BLaER1 treated with 17β-estradiol and CSF1 and Interleukin-3, amounts not matched to agents 10 nM and 100 nM (cell line): Measurements from ENCODE around the gene COPE.

ENCODE experiments used
- H3K27ac ChIP-seq, 11 experiments: shearing (Covaris generic); formaldehyde crosslinking; 2 replicates each; pipeline ENCODE4 v1.8.1; 2022
- H3K27me3 ChIP-seq, 11 experiments: shearing (Covaris generic); formaldehyde crosslinking; 2 replicates each; pipeline ENCODE4 v1.8.1; 2022
- H3K36me3 ChIP-seq, 11 experiments: shearing (Covaris generic); formaldehyde crosslinking; 2 replicates each; pipeline ENCODE4 v1.8.1; 2022
- H3K4me1 ChIP-seq, 10 experiments: shearing (Covaris generic); formaldehyde crosslinking; 2 replicates each; pipeline ENCODE4 v1.8.1; 2022
- H3K4me2 ChIP-seq, 11 experiments: shearing (Covaris generic); formaldehyde crosslinking; 2 replicates each; pipeline ENCODE4 v1.8.1; 2022
- H3K4me3 ChIP-seq, 10 experiments: shearing (Covaris generic); formaldehyde crosslinking; 2 replicates each; pipeline ENCODE4 v1.8.1; 2022
- H3K9ac ChIP-seq, 11 experiments: shearing (Covaris generic); formaldehyde crosslinking; 2 replicates each; pipeline ENCODE4 v1.8.1; 2022
- H3K9me3 ChIP-seq, 11 experiments: shearing (Covaris generic); formaldehyde crosslinking; replicated peaks in 1 of 11; 2 replicates each; pipeline ENCODE4 v1.8.1; 2022
- H4K20me1 ChIP-seq, 11 experiments: shearing (Covaris generic); formaldehyde crosslinking; 2 replicates each; pipeline ENCODE4 v1.8.1; 2022
- Cebpa-rat ChIP-seq, 11 experiments: shearing (Covaris generic); IDR thresholded peaks; 2 replicates each; pipeline ENCODE4 v1.8.1; 2022

Gene COPE

DNA sequence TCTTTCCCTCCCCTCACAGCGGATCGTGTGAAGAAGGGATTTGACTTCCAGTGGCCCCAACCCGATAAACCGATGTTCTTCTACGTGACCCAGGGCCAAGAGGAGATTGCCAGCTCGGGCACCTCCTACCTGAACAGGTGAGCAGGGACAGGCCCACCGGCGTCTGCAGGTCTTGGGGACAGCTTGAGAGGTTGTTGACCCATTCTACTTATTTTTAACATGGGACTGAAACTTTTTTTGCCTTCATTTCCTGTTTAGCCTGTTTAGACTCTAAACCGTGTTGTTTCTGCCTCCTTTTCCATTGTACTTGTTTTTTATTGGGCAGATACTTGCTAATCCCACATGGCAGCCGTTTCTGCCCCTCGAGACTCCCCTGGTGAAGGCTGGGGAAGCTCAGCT is 58.9 kb downstream of the COPE start:
- Histone ChIP-seq H3K9me3 (no peaks in the 10 kb centered on the region), H3K4me2 (peak overlapping the region; percentile 16 to 65 (median 46); a peak in 20 of 22 replicates), H3K4me3 (no peak overlapping the region), H3K36me3 (peaks cover 100% of the 10 kb centered on the region in 11 experiments), H3K27me3 (no peaks in the 10 kb centered on the region), H4K20me1 (peaks cover 76 to 100% (median 93%) of the 10 kb centered on the region in 11 experiments; a peak in 21 of 22 replicates), H3K27ac (peak overlapping the region in 5 of 11 experiments; percentile 4 to 13 (median 6); a peak in 3 of 22 replicates), H3K4me1 (peaks cover 31 to 42% (median 37%) of the 10 kb centered on the region in 10 experiments), H3K9ac (peak overlapping the region in 6 of 11 experiments; percentile 7 to 38 (median 11); a peak in 5 of 22 replicates)
- no peak for TF ChIP-seq Cebpa-rat (IDR thresholded peaks at IDR 0.05)

GRCh38 chr19:18859676-18860301 is 59.4 kb downstream of the COPE start:
- Histone ChIP-seq H3K4me1 (peaks cover 31 to 42% (median 37%) of the 10 kb centered on the region in 10 experiments), H3K4me2 (peak overlapping the region; percentile 13 to 65 (median 46); a peak in 16 of 22 replicates), H3K27me3 (no peaks in the 10 kb centered on the region), H3K36me3 (peaks cover 100% of the 10 kb centered on the region in 11 experiments), H4K20me1 (peaks cover 78 to 100% (median 94%) of the 10 kb centered on the region in 11 experiments; a peak in 21 of 22 replicates), H3K4me3 (no peak overlapping the region), H3K27ac (peak overlapping the region in 3 of 11 experiments; percentile 5 to 14 (median 13); a peak in 4 of 22 replicates), H3K9ac (peak overlapping the region in 7 of 11 experiments; percentile 7 to 38 (median 21); a peak in 7 of 22 replicates), H3K9me3 (no peaks in the 10 kb centered on the region)
- TF ChIP-seq Cebpa-rat (IDR thresholded peaks at IDR 0.05): no peak

DNA sequence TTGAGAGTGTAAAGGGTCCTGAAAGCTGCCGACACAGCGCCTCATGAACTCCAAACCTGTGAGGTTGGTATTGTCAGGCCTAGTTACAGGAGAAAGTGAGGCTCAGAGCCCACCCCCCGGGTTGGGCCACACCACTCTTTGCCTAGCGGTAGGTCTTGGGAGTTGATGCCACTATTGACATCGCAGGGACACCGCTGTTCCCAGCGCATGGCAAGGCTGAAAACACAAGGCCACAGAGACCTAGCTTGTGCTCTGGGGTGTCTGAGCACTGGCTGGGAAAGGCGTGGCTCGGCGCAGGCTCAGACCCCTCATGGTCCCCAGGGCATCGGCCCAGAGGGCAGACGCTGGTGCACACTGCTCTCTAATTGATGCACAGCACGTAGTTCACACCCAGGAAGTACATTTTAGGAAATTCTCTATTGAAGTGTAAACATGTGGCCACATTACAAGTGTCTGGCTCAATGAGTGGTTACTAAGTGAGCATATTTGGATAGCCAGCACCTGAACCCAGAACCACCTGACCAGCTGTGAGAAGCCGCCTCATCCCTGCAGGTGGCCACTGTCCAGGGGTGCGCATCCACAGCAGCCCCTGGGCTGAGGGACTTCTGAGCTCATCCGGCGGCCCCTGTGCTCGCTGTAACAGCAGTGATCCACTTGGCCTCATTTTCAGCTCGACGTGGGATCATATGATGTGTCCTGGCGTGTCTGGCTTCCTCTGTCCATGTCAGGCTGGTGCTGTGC is 60.1 kb downstream of the COPE start:
- Histone ChIP-seq H3K4me3 (no peak overlapping the region), H3K4me2 (peak overlapping the region in 7 of 11 experiments; percentile 16 to 65 (median 50); a peak in 12 of 22 replicates), H4K20me1 (peaks cover 84 to 100% (median 95%) of the 10 kb centered on the region in 11 experiments; a peak in 21 of 22 replicates), H3K4me1 (peaks cover 31 to 42% (median 37%) of the 10 kb centered on the region in 10 experiments), H3K36me3 (peaks cover 100% of the 10 kb centered on the region in 11 experiments), H3K9ac (peak overlapping the region in 9 of 11 experiments; percentile 17 to 38 (median 22); a peak in 6 of 22 replicates), H3K27me3 (no peaks in the 10 kb centered on the region), H3K27ac (peak overlapping the region in 1 of 11 experiments; percentile 5; a peak in 2 of 22 replicates), H3K9me3 (no peaks in the 10 kb centered on the region)
- no peak for TF ChIP-seq Cebpa-rat (IDR thresholded peaks at IDR 0.05)

DNA sequence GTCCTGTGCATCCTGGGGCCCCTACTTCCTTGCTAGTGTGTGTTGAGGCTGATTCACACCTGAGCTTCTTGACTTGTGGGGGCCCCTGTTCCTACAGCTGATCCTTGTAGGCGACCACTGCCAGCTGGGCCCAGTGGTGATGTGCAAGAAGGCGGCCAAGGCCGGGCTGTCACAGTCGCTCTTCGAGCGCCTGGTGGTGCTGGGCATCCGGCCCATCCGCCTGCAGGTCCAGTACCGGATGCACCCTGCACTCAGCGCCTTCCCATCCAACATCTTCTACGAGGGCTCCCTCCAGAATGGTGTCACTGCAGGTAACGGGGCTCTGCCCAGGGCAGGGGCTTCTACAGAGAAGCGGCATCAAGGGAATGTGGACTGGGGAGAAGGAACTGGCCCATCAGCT is 62.0 kb downstream of the COPE start:
- H3K4me1 ChIP-seq: peaks cover 31 to 42% (median 37%) of the 10 kb centered on the region in 10 experiments
- H3K4me3 ChIP-seq: no peak overlapping the region
- peaks cover 98 to 100% (median 99%) of the 10 kb centered on the region in 11 experiments for H3K36me3 ChIP-seq
- peaks cover 86 to 98% (median 96%) of the 10 kb centered on the region in 11 experiments; a peak in 21 of 22 replicates for H4K20me1 ChIP-seq
- H3K27ac ChIP-seq: no peak overlapping the region
- no peaks in the 10 kb centered on the region for H3K27me3 ChIP-seq
- no peak overlapping the region for H3K4me2 ChIP-seq
- no peak for TF ChIP-seq Cebpa-rat (IDR thresholded peaks at IDR 0.05)
- no peak overlapping the region for H3K9ac ChIP-seq
- no peaks in the 10 kb centered on the region for H3K9me3 ChIP-seq

GRCh38 chr19:18856385-18857126 is 62.6 kb downstream of the COPE start:
- peaks cover 91 to 98% (median 97%) of the 10 kb centered on the region in 11 experiments; a peak in 21 of 22 replicates for H4K20me1 ChIP-seq
- peaks cover 98 to 100% (median 99%) of the 10 kb centered on the region in 11 experiments for H3K36me3 ChIP-seq
- H3K4me1 ChIP-seq: peaks cover 25 to 41% (median 34%) of the 10 kb centered on the region in 10 experiments
- no peak overlapping the region for H3K4me2 ChIP-seq
- H3K27me3 ChIP-seq: no peaks in the 10 kb centered on the region
- no peak overlapping the region for H3K27ac ChIP-seq
- H3K9ac ChIP-seq: no peak overlapping the region
- TF ChIP-seq Cebpa-rat (IDR thresholded peaks at IDR 0.05): no peak
- H3K4me3 ChIP-seq: no peak overlapping the region
- no peaks in the 10 kb centered on the region for H3K9me3 ChIP-seq

GRCh38 chr19:18855647-18856384 is 63.4 kb downstream of the COPE start:
- Histone ChIP-seq H3K4me2 (no peak overlapping the region), H3K9me3 (no peaks in the 10 kb centered on the region), H3K4me3 (no peak overlapping the region), H3K27me3 (no peaks in the 10 kb centered on the region), H3K36me3 (peaks cover 98 to 100% (median 99%) of the 10 kb centered on the region in 11 experiments), H3K27ac (no peak overlapping the region), H4K20me1 (peaks cover 94 to 98% (median 97%) of the 10 kb centered on the region in 11 experiments; a peak in 21 of 22 replicates), H3K4me1 (peaks cover 24 to 33% (median 26%) of the 10 kb centered on the region in 10 experiments), H3K9ac (no peak overlapping the region)
- no peak for TF ChIP-seq Cebpa-rat (IDR thresholded peaks at IDR 0.05)

DNA sequence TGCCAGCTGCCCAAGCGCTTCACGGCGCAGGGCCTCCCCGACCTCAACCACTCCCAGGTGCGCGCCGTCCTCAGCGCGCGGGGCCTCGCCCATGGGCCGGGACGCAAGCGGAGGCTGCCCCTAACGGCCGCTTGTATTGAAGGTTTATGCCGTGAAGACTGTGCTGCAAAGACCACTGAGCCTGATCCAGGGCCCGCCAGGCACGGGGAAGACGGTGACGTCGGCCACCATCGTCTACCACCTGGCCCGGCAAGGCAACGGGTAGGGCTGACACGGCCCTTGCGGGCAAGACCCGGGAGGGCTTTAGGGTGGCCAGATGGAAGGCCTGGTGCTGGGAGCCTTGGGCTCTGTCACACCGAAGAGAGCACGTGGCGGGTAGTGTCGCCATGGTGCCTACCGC is 64.2 kb downstream of the COPE start:
- peaks cover 94 to 98% (median 97%) of the 10 kb centered on the region in 11 experiments; a peak in 21 of 22 replicates for H4K20me1 ChIP-seq

More for the DNA sequence above, 64.2 kb downstream of the COPE start:
- Histone ChIP-seq H3K27me3 (no peaks in the 10 kb centered on the region), H3K9ac (no peak overlapping the region), H3K4me3 (no peak overlapping the region), H3K9me3 (no peaks in the 10 kb centered on the region), H3K36me3 (peaks cover 98 to 100% (median 99%) of the 10 kb centered on the region in 11 experiments), H3K4me2 (no peak overlapping the region), H3K27ac (no peak overlapping the region), H3K4me1 (peaks cover 19 to 32% (median 24%) of the 10 kb centered on the region in 10 experiments)
- TF ChIP-seq Cebpa-rat (IDR thresholded peaks at IDR 0.05): no peak
